ENCODE data around the gene SNX32.
A peak's percentile ranks its signal among the peaks of the same experiment; 100 is the strongest.

SNX32 gene

DNA sequence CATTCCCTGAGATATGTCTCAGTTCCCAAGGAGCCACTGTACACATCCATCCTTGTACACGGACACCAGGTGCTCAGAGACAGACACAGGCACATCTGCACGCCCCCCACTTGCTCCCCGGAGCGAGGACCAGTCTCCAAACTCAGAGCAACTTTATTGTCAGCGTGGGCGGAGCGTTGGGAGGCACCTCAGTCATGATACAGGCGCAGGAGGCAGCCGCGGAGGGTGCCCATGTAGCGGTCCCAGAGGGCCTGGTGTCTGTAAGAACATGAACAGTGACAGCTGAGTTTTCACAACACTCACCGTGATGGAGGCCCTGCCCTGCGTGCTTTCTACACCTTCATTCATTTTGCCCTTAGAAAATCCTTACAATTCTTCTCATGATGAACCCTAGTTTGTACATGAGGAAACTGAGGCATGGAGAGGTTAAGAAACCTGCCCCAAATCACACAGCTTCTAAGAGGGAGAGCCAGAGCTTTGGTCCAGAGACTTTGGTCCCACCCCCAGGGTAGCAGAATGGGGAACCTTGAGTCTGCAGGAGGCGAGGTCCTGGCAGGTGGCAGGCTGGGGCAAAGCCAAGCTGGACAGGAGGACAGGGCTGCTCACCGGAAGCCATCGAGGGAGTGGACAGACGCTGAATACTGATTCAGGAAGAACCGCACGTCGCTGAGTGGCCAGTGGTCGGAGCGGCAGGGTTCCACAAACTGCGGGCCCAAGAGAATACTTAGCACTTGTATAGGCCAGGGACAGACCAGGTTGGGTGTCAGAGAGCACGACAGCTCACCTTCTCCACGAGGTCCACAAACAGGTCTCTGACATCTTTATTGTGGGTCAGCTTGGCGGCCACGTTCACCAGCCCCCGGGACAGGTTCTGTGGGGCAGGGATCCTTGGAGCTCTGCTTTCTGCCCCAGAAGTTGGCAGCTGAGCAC is 50.3 kb downstream of the SNX32 start:
- H3K9me3 ChIP-seq (ENCODE audit: control insufficient read depth, insufficient read depth, low read length): no peaks in the 10 kb centered on the region
- H3K4me1 ChIP-seq (ENCODE audit: control insufficient read depth, low read length): peaks cover 35% of the 10 kb centered on the region
- peaks cover 10% of the 10 kb centered on the region for H3K79me2 ChIP-seq (ENCODE audit: control insufficient read depth, low read length)
- H3K27ac ChIP-seq (ENCODE audit: low read depth, low read length): no peak overlapping the region
- H3K4me2 ChIP-seq (ENCODE audit: low read length): peak overlapping the region; percentile 50; the same call in 1 of the 2 replicates
- TF ChIP-seq, protein P1, sequence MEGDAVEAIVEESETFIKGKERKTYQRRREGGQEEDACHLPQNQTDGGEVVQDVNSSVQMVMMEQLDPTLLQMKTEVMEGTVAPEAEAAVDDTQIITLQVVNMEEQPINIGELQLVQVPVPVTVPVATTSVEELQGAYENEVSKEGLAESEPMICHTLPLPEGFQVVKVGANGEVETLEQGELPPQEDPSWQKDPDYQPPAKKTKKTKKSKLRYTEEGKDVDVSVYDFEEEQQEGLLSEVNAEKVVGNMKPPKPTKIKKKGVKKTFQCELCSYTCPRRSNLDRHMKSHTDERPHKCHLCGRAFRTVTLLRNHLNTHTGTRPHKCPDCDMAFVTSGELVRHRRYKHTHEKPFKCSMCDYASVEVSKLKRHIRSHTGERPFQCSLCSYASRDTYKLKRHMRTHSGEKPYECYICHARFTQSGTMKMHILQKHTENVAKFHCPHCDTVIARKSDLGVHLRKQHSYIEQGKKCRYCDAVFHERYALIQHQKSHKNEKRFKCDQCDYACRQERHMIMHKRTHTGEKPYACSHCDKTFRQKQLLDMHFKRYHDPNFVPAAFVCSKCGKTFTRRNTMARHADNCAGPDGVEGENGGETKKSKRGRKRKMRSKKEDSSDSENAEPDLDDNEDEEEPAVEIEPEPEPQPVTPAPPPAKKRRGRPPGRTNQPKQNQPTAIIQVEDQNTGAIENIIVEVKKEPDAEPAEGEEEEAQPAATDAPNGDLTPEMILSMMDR (IDR thresholded peaks at IDR 0.05; ENCODE audit: low read depth, low read length, poor library complexity, severe bottlenecking): no peak
- TF ChIP-seq EZH2phosphoT487 (IDR thresholded peaks at IDR 0.05; ENCODE audit: borderline replicate concordance, low read length): no peak
- no peak overlapping the region for H3K4me3 ChIP-seq (ENCODE audit: low read length)
- no peaks in the 10 kb centered on the region for H3K27me3 ChIP-seq (ENCODE audit: control insufficient read depth, low read length)
- peaks cover 9% of the 10 kb centered on the region for H3F3A ChIP-seq (ENCODE audit: control insufficient read depth, insufficient read depth)
- peaks cover 52% of the 10 kb centered on the region for H3K36me3 ChIP-seq (ENCODE audit: control insufficient read depth, low read length)
- H3K9me2 ChIP-seq (replicated peaks; ENCODE audit: control insufficient read depth, low read length): no peaks in the 10 kb centered on the region
- H4K20me1 ChIP-seq (ENCODE audit: control insufficient read depth, insufficient read depth, low read depth, low read length): no peaks in the 10 kb centered on the region

GRCh38 chr11:65884716-65885092 is 50.9 kb downstream of the SNX32 start:
- Histone ChIP-seq H3K36me3 (ENCODE audit: control insufficient read depth, low read length) (peaks cover 52% of the 10 kb centered on the region), H3K9me3 (ENCODE audit: control insufficient read depth, insufficient read depth, low read length) (no peaks in the 10 kb centered on the region), H3K79me2 (ENCODE audit: control insufficient read depth, low read length) (peaks cover 10% of the 10 kb centered on the region), H4K20me1 (ENCODE audit: control insufficient read depth, insufficient read depth, low read depth, low read length) (no peaks in the 10 kb centered on the region), H3K27me3 (ENCODE audit: control insufficient read depth, low read length) (no peaks in the 10 kb centered on the region), H3K4me3 (ENCODE audit: low read length) (peak overlapping the region; percentile 33; the same call in 1 of the 2 replicates), H3K9me2 (replicated peaks; ENCODE audit: control insufficient read depth, low read length) (no peaks in the 10 kb centered on the region), H3K4me1 (ENCODE audit: control insufficient read depth, low read length) (peaks cover 41% of the 10 kb centered on the region), H3K27ac (ENCODE audit: low read depth, low read length) (no peak overlapping the region), H3F3A (ENCODE audit: control insufficient read depth, insufficient read depth) (peaks cover 14% of the 10 kb centered on the region), H3K4me2 (ENCODE audit: low read length) (peak overlapping the region; percentile 50)
- no peak for TF ChIP-seq EZH2phosphoT487 (IDR thresholded peaks at IDR 0.05; ENCODE audit: borderline replicate concordance, low read length)
- TF ChIP-seq, protein P1 (IDR thresholded peaks at IDR 0.05; ENCODE audit: low read depth, low read length, poor library complexity, severe bottlenecking): peak; percentile 100

GRCh38 chr11:65885231-65885630 is 51.5 kb downstream of the SNX32 start:
- Histone ChIP-seq H3K36me3 (ENCODE audit: control insufficient read depth, low read length) (peaks cover 52% of the 10 kb centered on the region), H3K4me2 (ENCODE audit: low read length) (peak overlapping the region; percentile 50)

More at GRCh38 chr11:65885231-65885630, 51.5 kb downstream of the SNX32 start:
- Histone ChIP-seq H3K9me3 (ENCODE audit: control insufficient read depth, insufficient read depth, low read length) (no peaks in the 10 kb centered on the region), H3K4me1 (ENCODE audit: control insufficient read depth, low read length) (peaks cover 47% of the 10 kb centered on the region), H3K27me3 (ENCODE audit: control insufficient read depth, low read length) (no peaks in the 10 kb centered on the region), H3K79me2 (ENCODE audit: control insufficient read depth, low read length) (peaks cover 10% of the 10 kb centered on the region), H3K27ac (ENCODE audit: low read depth, low read length) (no peak overlapping the region), H3F3A (ENCODE audit: control insufficient read depth, insufficient read depth) (peaks cover 18% of the 10 kb centered on the region), H4K20me1 (ENCODE audit: control insufficient read depth, insufficient read depth, low read depth, low read length) (no peaks in the 10 kb centered on the region), H3K9me2 (replicated peaks; ENCODE audit: control insufficient read depth, low read length) (no peaks in the 10 kb centered on the region), H3K4me3 (ENCODE audit: low read length) (peak overlapping the region; percentile 33; the same call in 1 of the 2 replicates)
- no peak for TF ChIP-seq EZH2phosphoT487 (IDR thresholded peaks at IDR 0.05; ENCODE audit: borderline replicate concordance, low read length)
- TF ChIP-seq, protein P1 (IDR thresholded peaks at IDR 0.05; ENCODE audit: low read depth, low read length, poor library complexity, severe bottlenecking): no peak
